GM18499 (cell line): ENCODE measurements around the gene TAF1D.
A peak's percentile ranks its signal among the peaks of the same experiment; 100 is the strongest.

ENCODE experiments used
- ATAC-seq: cut with Tn5 transposase; IDR thresholded peaks from one replicate; pipeline ENCODE4 v1.9.1; 2021; ENCODE audit warnings: moderate number of reproducible peaks; ENCODE audit not compliant: insufficient read depth, unreplicated experiment

The TAF1D gene

DNA sequence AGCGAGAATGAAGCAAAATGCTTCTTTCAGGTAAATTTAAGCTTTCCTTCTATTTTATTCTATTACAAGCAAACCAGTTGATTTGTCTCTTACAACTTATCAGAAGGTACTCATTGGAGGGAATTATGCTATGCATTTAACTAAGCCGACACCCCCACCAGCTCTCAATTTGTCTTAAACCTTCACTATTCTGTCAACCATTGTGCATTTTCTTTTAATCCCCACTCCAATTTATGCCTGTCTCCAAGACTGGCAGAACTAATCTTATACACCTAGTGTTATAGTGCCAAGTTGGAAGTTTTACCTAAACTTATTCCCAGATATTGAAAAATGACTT lies 12.5 kb downstream of the TAF1D start:
- no peak for ATAC-seq

DNA sequence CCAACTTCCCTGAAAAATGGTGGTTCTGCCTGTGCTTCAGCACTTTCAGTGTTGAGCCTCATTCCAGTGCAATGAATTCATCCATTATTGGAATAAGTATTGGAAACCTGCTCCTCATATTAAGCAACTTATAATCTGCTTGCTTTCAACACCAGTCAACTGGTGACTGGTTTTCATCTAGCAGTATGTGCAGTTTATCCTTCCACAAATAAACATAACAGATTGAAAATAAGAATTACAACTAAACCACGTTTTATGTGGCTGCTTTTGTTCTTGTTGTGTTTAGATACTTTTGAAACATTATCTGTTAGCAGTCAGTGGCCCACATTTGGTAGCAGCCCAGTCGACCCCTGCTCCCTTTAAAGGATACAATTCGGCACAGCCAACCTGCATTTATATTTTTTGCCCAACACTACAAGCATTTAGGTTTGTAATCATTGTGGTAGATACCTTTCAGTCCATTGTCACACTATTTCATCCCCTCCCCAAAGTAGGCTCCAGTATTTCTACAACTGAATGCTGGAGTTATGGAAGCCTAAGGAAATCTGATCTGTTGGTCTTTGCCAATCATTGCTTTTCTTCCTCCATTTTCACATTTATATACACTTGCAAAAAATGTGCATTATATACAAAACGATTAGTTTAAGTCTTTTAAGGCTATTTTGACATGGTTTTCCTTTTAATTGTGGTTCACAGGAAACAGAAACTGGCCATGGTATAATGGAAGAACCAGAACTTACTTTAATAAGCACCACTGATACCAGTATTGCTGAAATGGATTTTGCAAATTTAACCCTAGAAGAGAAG lies 13.1 kb downstream of the TAF1D start:
- no peak for ATAC-seq

- ATAC-seq = no peak
Measured at GRCh38 chr11:93724089-93724488, 17.2 kb downstream of the TAF1D start.

DNA sequence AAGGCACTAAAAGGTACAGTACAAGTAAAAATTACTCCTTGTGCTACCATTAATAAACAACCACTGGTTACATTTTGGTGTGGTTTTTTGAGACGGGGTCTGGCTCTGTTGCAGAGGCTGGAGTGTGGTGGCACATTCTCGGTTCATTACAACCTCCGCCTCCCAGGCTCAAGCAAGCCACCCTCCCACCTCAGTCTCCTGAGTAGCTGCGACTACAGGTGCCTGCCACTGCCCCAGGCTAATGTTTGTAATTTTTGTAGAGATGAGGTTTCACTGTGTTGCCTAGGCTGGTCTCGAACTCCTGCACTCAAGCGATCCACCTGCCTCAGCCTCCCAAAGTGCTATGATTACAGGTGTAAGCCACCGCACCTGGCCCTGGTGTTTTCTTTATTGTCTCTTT lies 20.8 kb downstream of the TAF1D start:
- ATAC-seq = no peak

DNA sequence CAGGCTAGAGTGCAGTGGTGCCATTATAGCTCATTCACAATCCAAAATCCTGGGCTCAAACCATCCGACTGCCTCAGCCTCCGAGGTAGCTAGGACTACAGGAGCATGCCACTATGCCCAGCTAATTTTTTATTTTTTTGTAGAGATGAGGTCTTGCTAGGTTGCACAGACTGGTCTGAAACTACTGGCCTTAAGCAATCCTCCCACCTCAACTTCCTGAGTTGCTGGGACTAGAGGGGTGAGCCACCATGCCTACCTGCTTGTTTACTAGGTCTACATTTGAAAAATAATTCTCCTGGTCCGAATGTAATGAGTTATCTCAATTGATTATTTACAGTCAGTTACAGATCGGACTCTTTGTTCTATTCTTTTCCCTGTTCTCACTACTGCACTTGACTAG lies 22.0 kb downstream of the TAF1D start:
- no peak for ATAC-seq

- peak; percentile 96 for ATAC-seq
Measured at GRCh38 chr11:93718057-93718563, 23.2 kb downstream of the TAF1D start.

DNA sequence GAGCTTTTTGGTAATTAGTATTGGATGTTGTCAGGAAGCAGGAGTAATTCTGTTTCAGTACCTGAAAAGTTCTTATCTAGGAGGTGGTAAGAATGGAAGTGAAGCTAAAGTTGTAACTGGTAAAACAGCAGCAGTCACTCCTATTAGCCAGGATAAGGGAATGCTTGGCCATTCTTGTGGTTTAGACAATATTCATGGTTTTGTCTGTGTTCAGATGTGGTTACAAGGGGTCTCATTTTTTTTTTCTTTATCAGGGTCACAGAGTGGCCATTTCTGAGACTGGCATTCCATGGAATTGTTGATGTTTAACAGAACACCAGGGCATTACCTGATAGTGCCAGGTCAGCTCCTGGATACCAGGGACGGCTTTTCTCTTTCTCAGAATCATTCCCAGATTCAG lies 23.8 kb downstream of the TAF1D start:
- ATAC-seq = no peak

DNA sequence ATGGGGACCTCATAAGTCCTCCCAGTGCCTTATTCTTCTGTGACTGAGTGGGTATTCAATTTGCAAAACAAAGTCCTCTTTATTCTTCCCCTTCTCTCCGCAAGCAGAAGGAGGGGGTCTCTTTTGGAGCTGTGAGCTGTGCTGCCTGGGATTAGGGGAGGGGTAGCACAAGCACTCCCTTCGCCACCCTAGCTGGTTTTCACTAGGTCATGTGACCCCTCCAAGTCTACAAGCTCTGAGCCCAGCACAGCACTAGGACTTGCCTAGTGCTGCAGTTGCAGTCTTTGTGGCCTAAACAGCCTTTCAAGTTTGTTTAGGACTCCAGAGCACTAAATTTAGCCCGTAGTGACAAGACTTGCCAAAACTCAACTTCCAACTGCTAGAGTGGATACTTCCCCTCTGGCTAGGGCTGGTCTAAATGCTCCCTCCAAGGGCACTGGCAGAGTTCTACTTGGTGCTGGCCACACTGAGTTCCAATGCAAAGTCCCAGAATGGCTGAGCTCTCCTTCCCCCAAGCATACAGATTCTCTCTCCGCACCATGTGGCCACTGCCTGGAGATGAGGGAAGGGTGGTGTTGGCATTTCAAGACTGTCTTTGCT lies 25.4 kb downstream of the TAF1D start:
- ATAC-seq = no peak

- no peak for ATAC-seq
Measured at GRCh38 chr11:93712678-93713077, 28.6 kb downstream of the TAF1D start.

DNA sequence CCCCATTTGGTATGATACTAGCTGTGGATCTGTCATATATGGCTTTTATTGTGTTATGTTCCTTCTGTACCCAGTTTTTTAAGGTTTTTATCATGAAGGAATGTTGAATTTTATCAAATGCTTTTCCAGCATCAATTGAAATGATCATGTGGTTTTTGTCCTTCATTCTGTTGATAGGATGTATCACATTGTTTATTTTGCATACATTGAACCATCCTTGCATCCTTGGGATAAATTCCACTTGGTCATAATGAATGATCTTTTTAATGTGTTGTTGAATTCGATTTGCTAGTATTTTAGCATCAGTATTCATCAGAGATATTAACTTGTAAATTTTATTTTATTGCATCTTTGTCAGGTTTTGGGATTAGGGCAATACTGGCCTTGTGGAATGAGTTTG lies 31.1 kb downstream of the TAF1D start:
- ATAC-seq = no peak

DNA sequence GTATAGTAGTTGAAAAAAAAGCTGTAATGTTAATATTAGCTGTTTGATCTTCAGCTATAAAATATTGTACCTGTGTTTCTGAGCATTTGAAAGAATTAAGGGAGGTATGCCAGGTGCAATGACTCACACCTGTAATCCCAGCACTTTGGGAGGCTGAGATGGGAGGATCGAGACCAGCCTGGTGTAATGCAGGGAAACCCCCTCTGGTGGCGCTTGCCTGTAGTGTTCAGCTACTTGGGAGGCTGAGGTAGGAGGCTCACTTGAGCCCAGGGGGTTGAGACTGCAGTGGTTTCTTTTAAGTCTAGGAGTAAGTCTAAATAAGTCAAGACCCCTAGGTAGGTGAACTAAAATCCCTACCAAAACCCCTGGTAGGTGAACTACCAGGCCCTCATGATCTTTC lies 37.1 kb downstream of the TAF1D start:
- ATAC-seq = no peak

GRCh38 chr11:93700830-93701229 lies 40.5 kb downstream of the TAF1D start:
- no peak for ATAC-seq

- no peak for ATAC-seq
Measured at GRCh38 chr11:93697611-93698010, 43.7 kb downstream of the TAF1D start.

DNA sequence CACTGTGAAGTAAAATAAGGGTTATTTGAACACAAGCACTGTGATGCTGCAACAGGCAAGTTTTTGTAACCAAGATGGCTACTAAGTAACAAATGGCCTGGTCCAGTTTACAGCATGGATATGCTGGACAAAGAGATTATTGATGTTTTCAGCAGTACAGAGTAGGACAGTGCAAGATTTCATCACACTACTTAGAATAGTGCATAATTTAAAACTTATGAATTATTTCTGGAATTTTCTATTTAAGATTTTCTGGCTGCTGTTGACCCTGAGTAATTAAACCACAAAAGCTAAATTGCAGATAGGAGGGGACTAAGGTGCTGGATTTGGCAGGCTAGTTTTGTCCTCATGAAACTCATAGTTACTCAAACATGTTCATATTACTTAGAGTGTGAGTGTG lies 46.7 kb downstream of the TAF1D start:
- ATAC-seq = no peak

DNA sequence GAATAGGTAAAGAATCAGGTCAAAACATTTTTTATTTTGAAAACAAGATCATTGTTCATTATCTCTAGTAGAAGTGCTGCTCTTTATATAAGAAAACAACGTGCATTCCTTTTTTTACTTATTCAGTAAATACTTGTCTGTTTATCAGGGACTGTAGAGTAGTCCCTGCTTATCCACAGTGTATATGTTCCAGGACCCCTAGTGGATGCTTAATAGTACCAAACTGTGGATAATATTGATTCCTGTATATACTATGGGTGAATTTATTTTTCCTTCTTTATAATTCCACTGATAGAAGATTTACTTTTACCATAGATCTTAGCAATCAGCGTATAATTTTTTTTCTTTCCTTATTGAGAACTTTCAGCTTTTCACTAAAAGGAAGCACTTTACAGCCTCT lies 47.2 kb downstream of the TAF1D start:
- no peak for ATAC-seq

DNA sequence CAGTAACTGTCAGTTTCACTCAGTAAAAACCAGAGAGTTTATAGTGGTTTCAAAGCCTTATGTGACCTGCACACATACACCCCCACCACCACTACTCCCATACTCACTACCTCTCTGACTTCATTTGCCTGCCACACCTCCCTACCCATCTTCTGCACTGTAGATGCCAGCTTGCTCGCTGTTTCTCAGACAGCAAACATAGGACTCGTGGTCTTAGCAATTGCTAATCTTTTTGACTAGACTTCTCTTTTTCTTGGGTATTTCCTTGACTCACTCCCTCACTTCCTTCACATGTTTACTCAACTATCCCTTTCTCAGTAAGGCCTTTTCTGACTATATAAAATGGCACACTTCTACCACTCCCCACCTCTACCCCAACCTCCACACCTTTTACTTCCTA lies 52.1 kb downstream of the TAF1D start:
- ATAC-seq = no peak

DNA sequence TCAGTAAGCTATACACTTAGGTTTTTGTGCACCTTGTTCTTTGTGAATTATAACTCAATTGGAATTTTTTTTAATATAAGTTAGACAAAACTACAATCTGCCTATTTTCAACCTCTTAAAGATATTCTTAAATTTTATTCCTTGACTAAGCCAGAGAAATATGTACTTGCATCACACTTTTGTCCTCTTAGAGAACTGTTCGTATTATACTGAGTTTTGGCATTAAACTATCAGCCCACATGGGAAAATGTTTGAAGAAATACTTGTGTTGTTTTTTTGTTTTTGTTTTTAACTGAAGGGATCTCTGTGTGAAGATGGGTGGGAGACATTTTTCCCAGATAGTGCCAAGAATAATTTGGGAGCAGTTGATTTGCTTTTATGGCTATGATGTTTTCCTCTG lies 54.5 kb downstream of the TAF1D start:
- no peak for ATAC-seq

DNA sequence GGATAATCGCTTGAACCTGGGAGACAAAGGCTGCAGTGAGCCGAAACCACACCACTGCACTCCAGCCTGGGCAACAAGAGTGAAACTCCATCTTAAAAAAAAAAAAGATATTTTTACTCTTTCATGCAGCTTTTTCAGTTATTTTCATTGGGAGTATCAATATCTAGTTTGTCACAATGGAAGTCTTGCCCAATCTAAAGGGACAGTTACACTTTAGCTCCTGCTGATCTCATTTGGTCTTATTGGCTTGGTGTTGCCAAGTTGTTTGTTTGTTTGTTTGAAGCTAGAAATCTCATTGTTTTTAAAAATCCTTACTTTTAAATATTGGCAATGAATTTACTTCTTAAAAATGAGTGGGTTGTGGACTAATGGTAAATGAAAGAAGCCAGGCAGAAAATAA lies 55.1 kb downstream of the TAF1D start:
- ATAC-seq = no peak
